IMR-90 (cell line): ENCODE results near the gene KDM1B. TPM values are rescaled to one million over a fixed set of nuclear protein-coding genes. Genes with fewer than 3 reads are reported as not detected.

Experiments
- ATAC-seq: fragments of 200-7000 bp; cut with Tn5 transposase; 2 replicates; pipeline ENCODE4 v1.9.1; 2020; ENCODE audit warnings: low read depth, mild to moderate bottlenecking, moderate library complexity
- BruUV-seq: library from RNA; stranded (reverse); fragments of 400-500 nt; replicated peaks from 2 replicates; lab custom pipeline; 2021; lab: Mats Ljungman, UMichigan
- CTCF ChIA-PET: fragments of 300-600 bp; formaldehyde crosslinking; extraction: SDS; loops from one replicate; lab custom pipeline; 2021; ENCODE audit warnings: antibody characterized with exemption; lab: Yijun Ruan, JAX
- POLR2A ChIA-PET: fragments of 300-600 bp; sonication (Branson Sonifier 250); formaldehyde crosslinking; loops from one replicate; lab custom pipeline; 2022; ENCODE audit warnings: antibody characterized with exemption; ENCODE audit not compliant: unreplicated experiment; lab: Charles Lee
- DNase-seq: peaks from one replicate; pipeline ENCODE4 v3.0.0; 2013
- H2AFZ ChIP-seq: replicated peaks from 2 replicates; pipeline ENCODE3; 2013; ENCODE audit warnings: low read length, mild to moderate bottlenecking; ENCODE audit not compliant: poor library complexity
- H2AK5ac ChIP-seq: 2 replicates; pipeline ENCODE4 v1.6.1; 2013; ENCODE audit warnings: low read depth, low read length, inconsistent platforms
- H2AK9ac ChIP-seq: replicated peaks from 2 replicates; pipeline ENCODE3; 2013; ENCODE audit warnings: mild to moderate bottlenecking, low read depth, low read length, moderate library complexity; ENCODE audit not compliant: poor library complexity
- H2BK120ac ChIP-seq: 2 replicates; pipeline ENCODE4 v1.6.1; 2013; ENCODE audit warnings: low read depth, low read length, inconsistent platforms
- H2BK15ac ChIP-seq: 3 replicates; pipeline ENCODE4 v1.6.1; 2013; ENCODE audit warnings: low read depth, low read length, inconsistent platforms
- H2BK20ac ChIP-seq: 2 replicates; pipeline ENCODE4 v1.6.1; 2013; ENCODE audit warnings: low read depth, mild to moderate bottlenecking, inconsistent platforms, low read length, moderate library complexity
- H2BK5ac ChIP-seq: 2 replicates; pipeline ENCODE4 v1.6.1; 2013; ENCODE audit warnings: mild to moderate bottlenecking, low read depth, low read length, inconsistent platforms; ENCODE audit not compliant: poor library complexity, severe bottlenecking
- H3K14ac ChIP-seq: replicated peaks from 2 replicates; pipeline ENCODE4 v1.6.1; 2013; ENCODE audit warnings: low read depth, low read length, inconsistent platforms
- H3K18ac ChIP-seq: 2 replicates; pipeline ENCODE4 v1.6.1; 2013; ENCODE audit warnings: low read depth, low read length, control low read depth
- H3K23ac ChIP-seq: 2 replicates; pipeline ENCODE4 v1.6.1; 2013; ENCODE audit warnings: low read depth, low read length, inconsistent platforms
- H3K27ac ChIP-seq: 2 replicates; pipeline ENCODE4 v1.5.1; 2013; ENCODE audit warnings: mild to moderate bottlenecking, control low read depth, low read length; ENCODE audit not compliant: insufficient read depth
- H3K27me3 ChIP-seq: 2 replicates; pipeline ENCODE4 v1.6.1; 2013; ENCODE audit warnings: low read length; ENCODE audit not compliant: control insufficient read depth, insufficient read depth
- H3K36me3 ChIP-seq: 2 replicates; pipeline ENCODE4 v1.6.1; 2013; ENCODE audit warnings: low read length, mixed read lengths; ENCODE audit not compliant: control insufficient read depth, insufficient read depth
- H3K4ac ChIP-seq: 2 replicates; pipeline ENCODE4 v1.6.1; 2013; ENCODE audit warnings: low read depth, low read length, inconsistent platforms
- H3K4me1 ChIP-seq: 2 replicates; pipeline ENCODE4 v1.6.1; 2013; ENCODE audit warnings: low read length, mixed read lengths; ENCODE audit not compliant: control insufficient read depth, insufficient read depth
- H3K4me2 ChIP-seq: 2 replicates; pipeline ENCODE4 v1.6.1; 2013; ENCODE audit warnings: low read depth, mild to moderate bottlenecking, control low read depth, low read length, moderate library complexity
- H3K4me3 ChIP-seq: 2 replicates; pipeline ENCODE4 v1.5.1; 2013; ENCODE audit warnings: low read depth, mild to moderate bottlenecking, control low read depth, low read length, moderate library complexity; ENCODE audit not compliant: insufficient read depth
- H3K56ac ChIP-seq: 2 replicates; pipeline ENCODE4 v1.6.1; 2013; ENCODE audit warnings: low read length, inconsistent platforms; ENCODE audit not compliant: insufficient read depth; ENCODE audit errors: extremely low read depth
- H3K79me1 ChIP-seq, 2 experiments: 2 replicates each; pipeline ENCODE4 v1.6.1; 2013; ENCODE audit warnings: low read length in 2 of 2, inconsistent platforms in 1 of 2, low read depth in 1 of 2
- H3K9ac ChIP-seq: 2 replicates; pipeline ENCODE4 v1.6.1; 2013; ENCODE audit warnings: low read depth, low read length, control low read depth
- H3K9me1 ChIP-seq: 2 replicates; pipeline ENCODE4 v1.6.1; 2013; ENCODE audit warnings: low read length, inconsistent platforms; ENCODE audit not compliant: insufficient read depth
- H3K9me3 ChIP-seq: 2 replicates; pipeline ENCODE4 v1.6.1; 2013; ENCODE audit warnings: low read length; ENCODE audit not compliant: control insufficient read depth, insufficient read depth
- H4K20me1 ChIP-seq: 2 replicates; pipeline ENCODE4 v1.6.1; 2013; ENCODE audit warnings: low read length, inconsistent platforms; ENCODE audit not compliant: insufficient read depth
- H4K5ac ChIP-seq: 2 replicates; pipeline ENCODE4 v1.6.1; 2013; ENCODE audit warnings: mild to moderate bottlenecking, low read depth, low read length, control low read depth
- H4K8ac ChIP-seq, 2 experiments: 2 replicates each; pipeline ENCODE4 v1.6.1; 2013; ENCODE audit warnings: low read depth in 2 of 2, low read length in 2 of 2, control low read depth in 1 of 2, inconsistent platforms in 1 of 2
- H4K91ac ChIP-seq: 2 replicates; pipeline ENCODE4 v1.6.1; 2013; ENCODE audit warnings: low read depth, low read length, inconsistent platforms; ENCODE audit not compliant: insufficient read depth
- BHLHE40 ChIP-seq: fragments of 150-350 bp; IDR thresholded peaks from 2 replicates; pipeline ENCODE4 v1.6.1; 2016; ENCODE audit warnings: mild to moderate bottlenecking, low read depth, low read length
- CEBPB ChIP-seq: IDR thresholded peaks from 2 replicates; pipeline ENCODE4 v1.6.1; 2012; ENCODE audit warnings: low read depth, low read length, improper control_type of control experiment
- CHD1 ChIP-seq: IDR thresholded peaks from 2 replicates; pipeline ENCODE4 v1.6.1; 2012; ENCODE audit warnings: low read depth, low read length, improper control_type of control experiment
- CTCF ChIP-seq: conservative IDR thresholded peaks from 2 replicates; pipeline ENCODE4 v1.5.1; 2012; ENCODE audit warnings: mild to moderate bottlenecking, low read depth, low read length, improper control_type of control experiment
- ELK1 ChIP-seq: fragments of 150-350 bp; IDR thresholded peaks from 2 replicates; pipeline ENCODE4 v1.6.1; 2016; ENCODE audit warnings: low read depth, mild to moderate bottlenecking, low read length, moderate library complexity, borderline replicate concordance
- FOS ChIP-seq: fragments of 150-350 bp; IDR thresholded peaks from 2 replicates; pipeline ENCODE4 v1.6.1; 2016; ENCODE audit warnings: low read depth, low read length
- MAFK ChIP-seq: IDR thresholded peaks from 2 replicates; pipeline ENCODE4 v1.6.1; 2012; ENCODE audit warnings: low read depth, low read length, improper control_type of control experiment
- MAZ ChIP-seq: IDR thresholded peaks from 2 replicates; pipeline ENCODE4 v1.6.1; 2012; ENCODE audit warnings: low read depth, mild to moderate bottlenecking, low read length, improper control_type of control experiment, moderate library complexity, borderline replicate concordance
- MXI1 ChIP-seq: IDR thresholded peaks from 2 replicates; pipeline ENCODE4 v1.6.1; 2012; ENCODE audit warnings: low read depth, mild to moderate bottlenecking, low read length, moderate library complexity, borderline replicate concordance
- POLR2A ChIP-seq: IDR thresholded peaks from 2 replicates; pipeline ENCODE4 v1.6.1; 2012; ENCODE audit warnings: mild to moderate bottlenecking, low read depth, low read length
- RAD21 ChIP-seq: IDR thresholded peaks from 2 replicates; pipeline ENCODE4 v1.6.1; 2012; ENCODE audit warnings: low read length, improper control_type of control experiment
- RCOR1 ChIP-seq: IDR thresholded peaks from 2 replicates; pipeline ENCODE4 v1.6.1; 2012; ENCODE audit warnings: mild to moderate bottlenecking, low read length, improper control_type of control experiment; ENCODE audit not compliant: insufficient replicate concordance
- SMC3 ChIP-seq: fragments of 150-350 bp; IDR thresholded peaks from 2 replicates; pipeline ENCODE4 v1.6.1; 2016; ENCODE audit warnings: low read depth, mild to moderate bottlenecking, antibody characterized with exemption, low read length, moderate library complexity
- WGBS, 2 experiments: methylation state at CpG; one replicate each; pipeline versions ENCODE4 v1.1.5 to v1.1.7; 2013; ENCODE audit warnings: missing lambda C conversion rate in 2 of 2; ENCODE audit not compliant: insufficient read length in 1 of 2; ENCODE audit errors: extremely low coverage in 2 of 2; 5-methylcytosine and 5-hydroxymethylcytosine counted together
- dilution Hi-C: fragments of 300-500 bp; cut with HindIII; formaldehyde crosslinking; loops from one replicate; pipeline ENCODE4 v1.14.3; 2018; ENCODE audit warnings: low sequenced_read_pairs; ENCODE audit not compliant: unreplicated experiment
- in situ Hi-C: fragments of 300-500 bp; cut with MboI; formaldehyde crosslinking; loops from 3 replicates; pipeline ENCODE4 v1.14.3; 2019; ENCODE audit warnings: low sequenced_read_pairs, inconsistent platforms, mixed read lengths
- intact Hi-C: fragments of 100-400 bp; cut with micrococcal nuclease; formaldehyde crosslinking; loops from 2 replicates; pipeline ENCODE4 v1.10.0; 2022
- polyA plus RNA-seq, 3 experiments: library from polyadenylated mRNA; depleted of rRNA; stranded (reverse); fragments of >200 nt; gene quantifications; 2 replicates each; pipeline ENCODE4 v1.2.3, GENCODE V29; 2012; ENCODE audit warnings: low replicate concordance in 1 of 3
- total RNA-seq: library from RNA; depleted of rRNA; stranded (reverse); fragments of >200 nt; gene quantifications from 2 replicates; pipeline ENCODE4 v1.2.3, GENCODE V29; 2012
- TF ChIP-seq, protein P1 (sequence below): fragments of 150-350 bp; IDR thresholded peaks from 2 replicates; pipeline ENCODE4 v1.6.1; 2017; ENCODE audit warnings: mild to moderate bottlenecking, antibody characterized with exemption, low read length, low read depth

Gene KDM1B
- total and polyA plus RNA-seq, 2 of the 4 experiments (the other 2 are of a cell fraction) = 13.2 to 16.7 TPM

DNA sequence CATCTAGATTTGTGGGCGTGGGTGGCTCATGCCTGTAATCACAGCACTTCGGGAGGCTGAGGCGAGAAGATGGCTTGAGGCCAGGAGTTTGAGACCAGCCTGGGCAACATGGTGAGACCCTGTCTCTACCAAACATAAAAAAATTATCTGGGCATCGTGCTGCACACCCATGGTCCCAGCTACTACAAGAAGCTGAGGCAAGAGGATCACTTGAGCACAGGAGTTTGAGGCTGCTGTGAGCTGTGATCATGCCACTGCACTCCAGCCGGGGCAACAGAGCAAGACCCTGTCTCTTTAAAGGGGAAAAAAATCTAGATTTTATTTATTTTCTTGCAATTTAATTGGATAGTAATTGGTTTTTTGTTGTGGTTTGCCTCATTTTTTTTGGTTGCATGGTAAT, 55.5 kb downstream of the KDM1B start:
- Histone ChIP-seq H3K36me3 (peaks cover 4% of the 10 kb centered on the region; the same call in 1 of the 2 replicates), H3K4me1 (peaks cover 10% of the 10 kb centered on the region), H2BK15ac (no peak overlapping the region), H3K9me1 (peaks cover 7% of the 10 kb centered on the region; the same call in 1 of the 2 replicates), H2BK5ac (no peak overlapping the region), H3K4ac (no peak overlapping the region), H2AFZ (no peak overlapping the region), H3K4me2 (no peak overlapping the region), H3K27ac (no peak overlapping the region), H3K79me1 (no peaks in the 10 kb centered on the region), H2BK120ac (no peak overlapping the region), H4K8ac (no peak overlapping the region), H4K5ac (no peak overlapping the region), H4K20me1 (no peaks in the 10 kb centered on the region), H3K18ac (no peak overlapping the region), H3K23ac (no peak overlapping the region), H3K56ac (no peak overlapping the region), H2BK20ac (no peak overlapping the region), H4K91ac (no peak overlapping the region), H3K4me3 (no peak overlapping the region), H2AK5ac (no peak overlapping the region), H2AK9ac (no peak overlapping the region), H3K9me3 (no peaks in the 10 kb centered on the region), H3K27me3 (no peaks in the 10 kb centered on the region), H3K9ac (no peak overlapping the region), H3K14ac (no peak overlapping the region)
- CTCF ChIA-PET = no interaction called here
- dilution Hi-C loops = no loop called here
- BruUV-seq = no TSS peak
- TF ChIP-seq RAD21 (no peak), CEBPB (no peak), FOS (no peak), CTCF (no peak), SMC3 (no peak), CHD1 (no peak), RCOR1 (no peak), POLR2A (no peak), MXI1 (no peak), MAZ (no peak), ELK1 (no peak), MAFK (no peak), BHLHE40 (no peak)
- TF ChIP-seq, protein P1, sequence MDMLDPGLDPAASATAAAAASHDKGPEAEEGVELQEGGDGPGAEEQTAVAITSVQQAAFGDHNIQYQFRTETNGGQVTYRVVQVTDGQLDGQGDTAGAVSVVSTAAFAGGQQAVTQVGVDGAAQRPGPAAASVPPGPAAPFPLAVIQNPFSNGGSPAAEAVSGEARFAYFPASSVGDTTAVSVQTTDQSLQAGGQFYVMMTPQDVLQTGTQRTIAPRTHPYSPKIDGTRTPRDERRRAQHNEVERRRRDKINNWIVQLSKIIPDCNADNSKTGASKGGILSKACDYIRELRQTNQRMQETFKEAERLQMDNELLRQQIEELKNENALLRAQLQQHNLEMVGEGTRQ = no peak
- intact Hi-C loops = no loop called here
- DNase-seq = no peak
- no peak for ATAC-seq
- POLR2A ChIA-PET = no interaction called here
- no CpG with 5 or more reads among the region's 5 CpGs for WGBS, 2 experiments
- in situ Hi-C loops = no loop called here
